A549 treated with AZD2906 at 1 μM for 4 hours (cell line): ENCODE results near the gene TMC2. TPM values are rescaled to one million over a fixed set of nuclear protein-coding genes. Genes with fewer than 3 reads are reported as not detected.

Experiments used
- total RNA-seq: library from RNA; stranded (reverse); fragments of 200-300 nt; extraction: Qiagen RNA extraction; gene quantifications from 5 replicates; pipeline ENCODE4 v1.2.3, GENCODE V29; 2022

The TMC2 gene
- total RNA-seq: not detected in 5 replicates

GRCh38 chr20:2536560-2536986 lies at the start of gene TMC2:
TMC2 (plus strand) TSS chr20:2536573; CDS start chr20:2536622, 49 bp downstream.

GRCh38 chr20:2508631-2509467 lies 27.5 kb upstream of the TMC2 start, which contains the start of gene ZNF343:
ZNF343 (minus strand) TSS chr20:2508915; CDS start chr20:2493895, 15,020 bp downstream.

GRCh38 chr20:2651772-2652723 lies 115.7 kb downstream of the TMC2 start, which contains the start of gene NOP56:
NOP56 (plus strand) TSS chr20:2652632; CDS start chr20:2652661, 29 bp downstream.

GRCh38 chr20:2663887-2664719 lies 127.7 kb downstream of the TMC2 start, which contains the start of gene IDH3B:
IDH3B (minus strand) TSS chr20:2664216; CDS start chr20:2664188, 28 bp downstream.

Other genes starting within 250 kb of the TMC2 start
- 0.05 to 0.07 TPM (median 0.07 TPM) in 3 of 5 replicates, not detected in the others for gene TGM3, start 240.6 kb upstream of the TMC2 start, total RNA-seq
- not detected in 5 replicates for gene TGM6, start 155.7 kb upstream of the TMC2 start, total RNA-seq
- 879 to 1,091 TPM (median 997 TPM) in 5 replicates for gene SNRPB, start 65.8 kb upstream of the TMC2 start, total RNA-seq
- 12.0 to 18.3 TPM (median 13.1 TPM) in 5 replicates for gene ZNF343, start 27.7 kb upstream of the TMC2 start, total RNA-seq
- 500 to 612 TPM (median 561 TPM) in 5 replicates for gene NOP56, start 116.1 kb downstream of the TMC2 start, total RNA-seq
- 128 to 135 TPM (median 132 TPM) in 5 replicates for gene IDH3B, start 127.6 kb downstream of the TMC2 start, total RNA-seq
- 2.2 to 3.3 TPM (median 3.2 TPM) in 5 replicates for gene EBF4, start 156.2 kb downstream of the TMC2 start, total RNA-seq